COLO829 (cell line): ENCODE data around the gene RIMKLA.
A peak's percentile ranks its signal among the peaks of the same experiment; 100 is the strongest.

ENCODE experiments used
- DNase-seq: peaks from one replicate; pipeline ENCODE4 v3.0.0; 2012; ENCODE audit warnings: low spot score

RIMKLA gene, protein sequence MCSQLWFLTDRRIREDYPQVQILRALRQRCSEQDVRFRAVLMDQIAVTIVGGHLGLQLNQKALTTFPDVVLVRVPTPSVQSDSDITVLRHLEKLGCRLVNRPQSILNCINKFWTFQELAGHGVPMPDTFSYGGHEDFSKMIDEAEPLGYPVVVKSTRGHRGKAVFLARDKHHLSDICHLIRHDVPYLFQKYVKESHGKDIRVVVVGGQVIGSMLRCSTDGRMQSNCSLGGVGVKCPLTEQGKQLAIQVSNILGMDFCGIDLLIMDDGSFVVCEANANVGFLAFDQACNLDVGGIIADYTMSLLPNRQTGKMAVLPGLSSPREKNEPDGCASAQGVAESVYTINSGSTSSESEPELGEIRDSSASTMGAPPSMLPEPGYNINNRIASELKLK

DNA sequence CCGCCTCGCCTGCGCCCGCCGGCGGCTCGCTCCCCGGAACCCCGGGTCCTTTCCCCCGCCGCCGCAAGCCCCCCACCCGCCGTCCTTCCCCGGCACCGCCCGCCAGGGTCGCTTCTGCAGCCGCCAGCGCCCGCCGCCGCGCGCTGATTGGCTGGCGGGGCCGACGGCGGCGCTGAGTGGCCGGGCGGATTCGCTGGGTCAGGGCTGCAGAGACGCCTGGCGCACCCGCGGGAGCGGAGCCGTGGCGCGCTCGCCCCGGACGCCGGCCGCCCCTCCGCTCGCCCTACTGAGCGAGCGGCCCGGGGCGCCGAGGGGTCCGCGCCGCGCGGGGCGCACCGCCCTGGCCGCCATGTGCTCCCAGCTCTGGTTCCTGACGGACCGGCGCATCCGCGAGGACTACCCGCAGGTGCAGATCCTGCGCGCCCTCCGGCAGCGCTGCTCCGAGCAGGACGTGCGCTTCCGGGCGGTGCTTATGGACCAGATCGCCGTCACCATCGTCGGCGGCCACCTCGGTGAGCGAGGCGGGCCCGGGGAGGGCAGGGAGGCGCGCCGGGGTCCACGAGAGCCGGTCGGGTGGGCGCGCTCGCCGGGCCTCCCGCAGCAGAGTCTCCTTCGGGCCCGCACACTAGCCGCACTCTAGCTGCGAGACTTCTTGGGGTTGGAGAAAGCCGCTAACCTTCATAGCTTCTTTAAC lies at the start of gene RIMKLA:
Gene RIMKLA (plus strand): TSS at position 207 of the 694 bp plus-strand sequence. CDS start 143 bp downstream, at position 350.
- no peak for DNase-seq

- DNase-seq, result no peak
Observed at GRCh38 chr1:42332877-42333276, 47.7 kb upstream of the RIMKLA start.

DNA sequence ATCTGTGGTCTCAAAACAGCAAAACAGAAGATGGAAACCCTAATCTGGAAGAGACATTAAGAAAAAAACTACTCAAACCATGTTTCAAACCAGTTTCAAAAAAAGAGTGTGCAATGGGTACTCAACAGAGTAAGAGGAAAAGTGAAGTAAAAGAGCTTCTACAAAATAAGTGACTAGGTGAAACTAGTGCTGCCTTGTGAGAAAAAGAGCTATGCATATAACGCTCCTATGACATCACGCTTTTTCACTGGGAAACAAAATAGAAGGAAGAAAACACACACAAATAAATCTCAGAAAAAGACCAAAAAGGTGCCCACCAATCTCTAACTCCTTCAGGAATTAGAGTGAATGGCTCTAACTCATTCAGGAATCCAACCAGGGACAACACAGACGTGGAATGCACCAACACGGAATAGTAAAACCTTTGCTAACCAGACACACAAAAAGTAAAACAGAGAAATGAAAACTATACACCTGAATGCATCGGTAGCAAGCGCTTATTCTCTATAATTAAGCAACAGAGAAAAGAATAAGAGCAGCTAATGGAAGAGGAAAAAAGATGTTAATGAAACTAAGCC lies 46.8 kb upstream of the RIMKLA start:
- no peak for DNase-seq

DNA sequence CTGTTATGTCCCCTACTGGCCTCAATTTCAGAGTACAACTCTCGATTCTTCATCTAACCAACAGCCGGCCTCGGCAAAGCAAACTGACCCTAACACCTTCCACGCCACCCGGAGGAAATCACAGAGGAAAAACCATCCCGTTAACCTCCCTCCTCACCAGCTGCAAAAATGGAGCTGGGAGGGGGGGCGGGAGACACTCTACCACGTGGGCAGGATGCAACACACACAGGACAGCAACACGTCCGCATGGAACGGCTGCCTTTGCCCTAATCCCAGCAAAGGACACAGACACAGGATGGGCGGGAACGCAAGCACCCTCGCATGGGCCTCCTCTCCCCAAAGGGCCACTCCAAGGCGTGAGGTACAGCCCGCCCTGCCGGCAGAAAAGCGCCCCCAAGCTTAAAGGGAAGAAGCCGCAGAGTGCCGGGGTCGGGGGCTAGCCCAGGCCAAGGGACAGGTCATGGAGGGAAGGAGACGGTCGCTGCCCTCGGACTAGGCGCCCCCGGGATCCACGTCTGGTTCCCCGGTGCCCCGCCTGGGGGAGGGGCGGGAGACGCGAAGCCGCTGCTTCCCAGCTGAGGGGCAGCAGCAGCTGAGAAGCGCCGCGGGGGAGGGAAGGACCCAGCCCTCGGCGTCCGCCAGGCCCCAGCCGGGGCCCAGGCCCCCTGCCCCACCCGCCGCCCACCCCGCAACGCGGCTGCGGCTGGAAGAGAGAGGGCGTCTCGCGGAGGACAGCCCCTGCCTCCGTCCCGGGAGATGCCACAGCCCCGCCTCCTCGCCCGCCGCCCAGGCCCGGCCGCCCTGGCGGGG lies 46.1 kb upstream of the RIMKLA start:
- peak; percentile 44 for DNase-seq

DNA sequence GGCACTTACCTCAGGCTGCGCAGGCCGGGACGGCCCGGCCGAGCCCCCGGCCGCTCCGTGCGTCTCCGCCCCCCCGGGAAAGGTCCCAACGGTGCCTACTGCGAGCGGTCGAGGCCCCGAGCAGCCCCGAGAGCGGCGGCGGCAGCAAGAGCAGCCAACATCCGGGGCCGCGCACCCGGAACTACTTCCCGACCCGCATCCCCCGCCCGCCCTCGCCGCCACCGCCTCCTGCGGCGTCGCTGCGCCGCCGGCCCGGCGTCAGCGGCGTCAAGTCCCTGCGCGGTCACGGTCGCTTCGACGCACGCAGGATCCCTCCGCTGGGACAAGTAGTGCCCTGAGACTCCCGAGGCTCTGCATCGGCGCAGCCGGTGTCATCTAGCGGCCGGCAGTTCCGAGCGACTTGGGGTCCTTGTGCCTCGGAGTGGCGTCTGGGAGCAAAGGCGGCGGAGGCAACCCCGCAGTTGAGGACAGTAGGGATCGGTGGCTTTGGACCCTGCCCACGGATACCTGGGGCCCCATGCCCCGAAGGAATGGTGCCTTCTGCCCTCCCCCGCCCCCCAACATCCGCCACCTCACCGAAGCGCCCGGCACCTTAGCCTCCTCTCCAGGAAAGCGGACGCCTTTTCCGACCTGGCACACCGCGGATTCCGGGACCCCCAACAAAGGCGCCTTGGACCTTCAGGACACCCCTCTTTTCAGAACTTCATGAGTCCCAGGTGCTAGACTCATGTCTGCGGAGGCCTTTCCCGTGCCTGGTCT lies 45.4 kb upstream of the RIMKLA start, which contains the start of gene FOXJ3:
Gene FOXJ3 (minus strand): TSS at position 186 of the 759 bp plus-strand sequence. CDS start 24,142 bp downstream, outside the sequence.
- DNase-seq, result peak; percentile 74

- no peak for DNase-seq
Observed at GRCh38 chr1:42335809-42336518, 44.6 kb upstream of the RIMKLA start.

GRCh38 chr1:42336978-42337377 lies 43.6 kb upstream of the RIMKLA start:
- DNase-seq, result no peak

- DNase-seq, result no peak
Observed at GRCh38 chr1:42340093-42340492, 40.5 kb upstream of the RIMKLA start.

- no peak for DNase-seq
Observed at GRCh38 chr1:42340901-42341300, 39.7 kb upstream of the RIMKLA start.

DNA sequence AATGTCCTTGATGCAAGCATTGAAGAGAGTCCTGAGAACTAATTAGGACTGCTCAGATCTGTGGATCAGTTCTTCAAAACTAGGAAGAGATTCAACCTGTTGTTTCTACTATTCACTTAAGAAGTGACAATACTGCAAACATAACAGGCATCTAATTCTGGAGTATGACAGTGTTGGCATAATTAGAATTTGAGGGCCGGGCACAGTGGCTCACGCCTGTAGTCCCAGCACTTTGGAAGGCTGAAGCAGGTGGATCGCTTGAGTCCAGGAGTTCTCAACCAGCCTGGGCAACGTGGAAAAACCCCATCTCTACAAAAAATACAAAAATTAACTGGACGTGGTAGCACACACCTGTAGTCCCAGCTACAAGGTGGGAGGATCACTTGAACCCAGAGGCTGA lies 37.5 kb upstream of the RIMKLA start:
- DNase-seq, result no peak

DNA sequence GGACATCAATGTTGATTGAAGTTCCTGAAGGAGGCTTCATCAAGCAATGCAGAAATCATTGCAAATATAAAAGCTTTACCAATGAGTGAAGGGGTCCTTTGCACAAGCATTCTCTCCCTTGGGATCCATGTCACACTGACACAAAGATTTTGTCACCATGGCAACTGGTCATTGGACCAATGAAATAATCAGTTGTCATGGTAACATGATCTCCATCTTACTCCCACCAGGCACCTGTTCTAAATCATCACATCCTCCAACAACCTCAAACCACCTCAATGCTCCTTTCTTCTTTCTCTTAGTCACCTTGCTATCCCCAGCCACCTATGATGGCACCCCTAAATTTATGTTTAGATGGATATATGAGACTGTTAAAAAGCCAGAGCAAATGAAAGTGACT lies 32.1 kb upstream of the RIMKLA start:
- no peak for DNase-seq

DNA sequence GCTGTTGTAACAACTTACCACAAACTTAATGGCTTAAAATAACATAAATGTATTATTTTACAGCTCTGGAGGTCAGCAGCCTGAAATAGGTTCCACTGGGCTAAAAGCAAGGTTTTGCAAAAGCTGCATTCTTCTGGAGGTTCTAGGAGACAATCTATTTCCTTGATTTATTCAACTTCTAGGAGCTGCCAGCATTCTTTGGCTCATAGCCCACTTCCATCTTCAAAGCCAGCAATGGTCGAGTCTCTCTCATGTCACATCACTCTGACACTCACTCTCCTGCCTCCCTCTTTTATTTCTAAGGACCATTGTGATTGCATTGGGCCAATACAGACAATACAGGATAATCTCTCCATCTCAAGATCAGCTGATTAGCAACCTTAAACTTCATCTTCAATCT lies 30.5 kb upstream of the RIMKLA start:
- DNase-seq, result no peak

DNA sequence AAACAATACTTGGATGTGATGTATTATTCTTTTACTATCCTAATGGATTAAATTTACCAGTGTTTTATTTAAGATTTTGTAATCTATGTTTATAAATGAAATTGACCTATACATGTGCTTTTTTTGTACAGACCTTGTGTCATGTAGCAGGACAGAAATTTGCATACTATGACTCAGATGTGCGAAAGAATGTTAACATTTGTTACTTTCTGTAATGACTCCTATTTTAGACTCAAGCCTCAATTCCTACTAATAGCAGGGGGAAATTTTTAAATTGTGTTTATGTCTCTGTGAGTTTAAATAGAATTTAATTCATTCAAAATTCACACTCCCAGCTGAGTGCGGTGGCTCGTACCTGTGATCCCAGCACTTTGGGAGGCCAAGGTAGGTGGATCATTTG lies 21.8 kb upstream of the RIMKLA start:
- DNase-seq, result no peak

DNA sequence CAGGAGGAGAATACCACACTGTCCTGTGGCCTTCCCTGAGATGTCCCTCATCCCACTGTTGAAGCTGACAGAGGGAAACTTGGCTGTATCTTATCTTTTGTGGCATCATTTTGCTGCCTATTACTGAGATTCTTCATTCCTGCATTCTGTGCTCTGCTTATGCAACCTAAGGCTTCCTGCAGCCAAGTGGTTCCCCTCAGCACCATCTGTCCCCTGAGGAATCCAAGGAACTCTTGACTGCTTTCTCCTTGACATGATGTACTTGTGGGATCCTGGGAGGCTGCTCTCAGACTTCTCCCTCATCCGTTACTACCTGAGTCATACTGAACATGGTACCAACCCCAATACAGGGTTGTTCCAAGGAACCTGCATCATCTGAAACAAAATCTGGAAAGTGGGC lies 21.1 kb upstream of the RIMKLA start:
- DNase-seq, result no peak

- no peak for DNase-seq
Observed at GRCh38 chr1:42364089-42364488, 16.5 kb upstream of the RIMKLA start.

- DNase-seq, result no peak
Observed at GRCh38 chr1:42364542-42364941, 16.1 kb upstream of the RIMKLA start.

DNA sequence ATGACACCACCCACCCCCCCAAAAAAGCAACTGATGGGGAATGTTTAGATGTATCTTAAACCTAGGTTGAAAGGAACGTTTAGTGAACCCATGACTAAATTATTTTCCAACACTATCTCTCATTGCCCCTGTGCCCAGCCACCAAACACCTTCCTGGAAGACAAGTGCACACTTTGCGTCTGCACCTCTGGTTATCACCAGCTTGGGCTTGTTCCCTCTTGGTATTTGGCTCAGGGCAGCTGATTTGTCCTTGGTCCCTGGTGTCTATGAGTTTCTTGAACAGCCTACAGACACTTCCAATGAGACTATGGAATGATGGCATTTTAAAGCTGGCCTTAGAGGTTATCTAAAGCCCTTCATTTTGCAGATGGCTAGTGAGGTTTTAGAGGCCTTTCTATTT lies 15.5 kb upstream of the RIMKLA start:
- no peak for DNase-seq

GRCh38 chr1:42368096-42368795 lies 12.3 kb upstream of the RIMKLA start:
- no peak for DNase-seq

DNA sequence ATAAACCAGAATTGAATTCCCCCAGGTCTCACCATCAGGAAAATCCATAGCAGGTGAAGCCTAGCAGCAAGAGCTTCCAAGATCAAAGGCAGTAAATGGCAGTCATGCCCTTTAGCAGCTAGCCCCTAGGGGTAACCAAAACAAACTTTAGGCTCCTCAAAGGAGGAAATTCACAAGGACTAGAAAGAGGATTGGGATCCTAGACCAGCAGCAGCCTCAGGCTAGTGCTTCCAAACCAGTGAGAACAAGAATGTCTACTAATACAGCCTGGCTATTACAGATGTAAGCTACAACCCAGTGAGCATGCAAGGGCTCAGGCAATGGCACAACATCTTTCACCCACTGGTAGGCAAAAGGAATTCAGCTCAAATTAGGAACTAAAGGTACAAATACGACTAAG lies 11.1 kb upstream of the RIMKLA start:
- DNase-seq, result no peak

GRCh38 chr1:42370876-42371549 lies 9.6 kb upstream of the RIMKLA start:
- DNase-seq, result no peak
